Measurements from ENCODE around the gene RNF126.

- TF ChIP-seq SUZ12 (IDR thresholded peaks at IDR 0.05) (no peak), TARDBP (IDR thresholded peaks at IDR 0.05) (no peak), NFRKB (IDR thresholded peaks at IDR 0.05) (no peak), ELF4 (IDR thresholded peaks at IDR 0.05) (no peak), LEF1 (IDR thresholded peaks at IDR 0.05; ENCODE audit: borderline replicate concordance) (no peak)
Measured at GRCh38 chr19:602391-603301, 60.4 kb downstream of the RNF126 start.
